Peyer's patch (tissue), 4 donors: ENCODE results near the gene GPC6. TPM values are rescaled to one million over a fixed set of nuclear protein-coding genes. Genes with fewer than 3 reads are reported as not detected.

ENCODE experiments used
- DNase-seq, 3 donors: peaks; one replicate each; pipeline ENCODE4 v3.0.0-alpha.2; 2017 to 2019
- H3K27ac ChIP-seq, 4 donors: fragments of 200-600 bp; sonication (generic); one replicate each; pipeline ENCODE4 v1.5.1; 2016 to 2019
- H3K27me3 ChIP-seq, 2 donors: fragments of 200-600 bp; sonication (generic); one replicate each; pipeline ENCODE4 v1.5.1; 2019
- H3K36me3 ChIP-seq, 3 donors: fragments of 200-600 bp; sonication (generic); one replicate each; pipeline ENCODE4 v1.5.1; 2016 to 2019
- H3K4me1 ChIP-seq, 4 donors: fragments of 200-600 bp; sonication (generic); one replicate each; pipeline ENCODE4 v1.5.1; 2016 to 2019
- H3K4me3 ChIP-seq, 4 donors: fragments of 200-600 bp; sonication (generic); 1 replicate in 3 of 4; 2 replicates in 1 of 4; pipeline ENCODE4 v1.5.1; 2016 to 2019; ENCODE audit warnings: mild to moderate bottlenecking in 1 of 4
- H3K9me3 ChIP-seq, 4 donors: fragments of 200-600 bp; sonication (generic); one replicate each; pipeline ENCODE4 v1.5.1; 2016 to 2019; ENCODE audit warnings: mild to moderate bottlenecking in 1 of 4
- CTCF ChIP-seq, 6 experiments: fragments of 450-650 bp in 4 of 6; fragments of 200-600 bp in 2 of 6; sonication (generic) in 1 of 6; IDR thresholded peaks; one replicate each; pipeline ENCODE4 v1.5.1; 2017 to 2019; ENCODE audit warnings: antibody characterized with exemption in 6 of 6, mild to moderate bottlenecking in 3 of 6, moderate library complexity in 1 of 6
- POLR2A ChIP-seq, 2 donors: fragments of 450-650 bp; IDR thresholded peaks; one replicate each; pipeline ENCODE4 v1.5.1; 2017; ENCODE audit warnings: antibody characterized with exemption in 2 of 2, mild to moderate bottlenecking in 2 of 2, moderate library complexity in 2 of 2
- total RNA-seq, 4 donors: library from RNA; depleted of rRNA; stranded (reverse); fragments of >200 nt; gene quantifications; one replicate each; pipeline ENCODE4 v1.1.0, GENCODE V29; 2016

The GPC6 gene
- total RNA-seq, 4 donors from 2014 or later, result 1.6 to 13.2 (median 2.6) TPM

DNA sequence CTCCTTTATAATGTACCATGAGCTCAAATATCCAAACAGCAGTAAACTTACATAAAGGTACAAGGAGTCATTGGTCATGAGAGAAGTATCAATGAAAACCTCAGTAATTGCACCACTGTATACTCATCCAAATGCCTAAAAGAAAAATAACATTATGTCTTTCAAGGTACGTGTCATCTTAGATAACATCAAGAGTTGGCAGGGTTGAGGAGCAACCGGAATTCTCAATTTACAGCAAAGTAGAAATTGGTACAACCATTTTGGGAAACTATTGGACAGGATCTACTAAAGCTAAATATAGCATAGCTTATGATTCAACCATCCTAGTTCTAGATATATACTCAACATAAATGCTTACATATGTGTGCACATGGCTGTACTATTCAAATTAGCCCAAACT lies 502.8 kb downstream of the GPC6 start:
- no peaks in the 10 kb centered on the region for H3K4me1 ChIP-seq
- H3K9me3 ChIP-seq, result no peaks in the 10 kb centered on the region
- no peak overlapping the region for H3K27ac ChIP-seq
- H3K4me3 ChIP-seq, result no peak overlapping the region
- no peaks in the 10 kb centered on the region for H3K27me3 ChIP-seq
- DNase-seq, result no peak
- H3K36me3 ChIP-seq, result no peaks in the 10 kb centered on the region
- TF ChIP-seq CTCF (IDR thresholded peaks at IDR 0.05) (no peak), POLR2A (IDR thresholded peaks at IDR 0.05) (no peak)

- Histone ChIP-seq H3K27ac (no peak overlapping the region), H3K27me3 (no peaks in the 10 kb centered on the region), H3K36me3 (no peaks in the 10 kb centered on the region), H3K9me3 (no peaks in the 10 kb centered on the region), H3K4me1 (no peaks in the 10 kb centered on the region), H3K4me3 (no peak overlapping the region)
- no peak for DNase-seq
- TF ChIP-seq POLR2A (IDR thresholded peaks at IDR 0.05), result no peak
- no peak for TF ChIP-seq CTCF (IDR thresholded peaks at IDR 0.05)
These were observed 504.2 kb downstream of the GPC6 start for GRCh38 chr13:93730780-93731179.

- DNase-seq, result no peak
- Histone ChIP-seq H3K9me3 (no peaks in the 10 kb centered on the region), H3K27me3 (no peaks in the 10 kb centered on the region), H3K4me1 (no peaks in the 10 kb centered on the region), H3K36me3 (no peaks in the 10 kb centered on the region), H3K27ac (no peak overlapping the region), H3K4me3 (no peak overlapping the region)
- TF ChIP-seq CTCF (IDR thresholded peaks at IDR 0.05) (no peak), POLR2A (IDR thresholded peaks at IDR 0.05) (no peak)
These were observed 505.6 kb downstream of the GPC6 start for GRCh38 chr13:93732186-93732585.

GRCh38 chr13:93736081-93736480 lies 509.5 kb downstream of the GPC6 start:
- no peak for TF ChIP-seq CTCF (IDR thresholded peaks at IDR 0.05)
- no peak for TF ChIP-seq POLR2A (IDR thresholded peaks at IDR 0.05)
- no peak for DNase-seq

DNA sequence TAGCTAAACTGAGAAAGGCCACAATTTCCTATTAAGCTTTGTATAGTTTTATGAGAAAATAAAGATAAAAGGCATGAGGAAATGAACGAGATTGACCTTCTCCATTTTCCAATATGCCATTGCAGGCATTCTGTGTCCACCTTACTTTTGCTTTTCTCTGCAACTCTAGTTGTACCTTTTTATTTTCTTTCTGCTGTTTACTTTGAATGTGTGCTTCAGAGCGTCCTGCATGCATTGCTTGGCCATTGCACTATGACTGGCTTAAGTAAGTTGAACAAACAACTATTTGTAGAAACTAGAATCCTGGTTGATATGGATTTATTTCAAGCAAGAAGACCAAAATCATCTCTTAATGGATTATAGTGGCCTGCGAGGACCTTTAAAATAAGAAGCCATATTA lies 510.3 kb downstream of the GPC6 start:
- Histone ChIP-seq H3K4me1 (no peaks in the 10 kb centered on the region), H3K4me3 (no peak overlapping the region), H3K27ac (no peak overlapping the region), H3K27me3 (no peaks in the 10 kb centered on the region), H3K9me3 (no peaks in the 10 kb centered on the region), H3K36me3 (no peaks in the 10 kb centered on the region)
- DNase-seq, result no peak
- TF ChIP-seq POLR2A (IDR thresholded peaks at IDR 0.05), result no peak

More at GRCh38 chr13:93736081-93736480, 509.5 kb downstream of the GPC6 start:
- no peaks in the 10 kb centered on the region for H3K4me1 ChIP-seq
- H3K9me3 ChIP-seq, result no peaks in the 10 kb centered on the region
- H3K27ac ChIP-seq, result no peak overlapping the region
- H3K4me3 ChIP-seq, result no peak overlapping the region
- no peaks in the 10 kb centered on the region for H3K27me3 ChIP-seq
- no peaks in the 10 kb centered on the region for H3K36me3 ChIP-seq

DNA sequence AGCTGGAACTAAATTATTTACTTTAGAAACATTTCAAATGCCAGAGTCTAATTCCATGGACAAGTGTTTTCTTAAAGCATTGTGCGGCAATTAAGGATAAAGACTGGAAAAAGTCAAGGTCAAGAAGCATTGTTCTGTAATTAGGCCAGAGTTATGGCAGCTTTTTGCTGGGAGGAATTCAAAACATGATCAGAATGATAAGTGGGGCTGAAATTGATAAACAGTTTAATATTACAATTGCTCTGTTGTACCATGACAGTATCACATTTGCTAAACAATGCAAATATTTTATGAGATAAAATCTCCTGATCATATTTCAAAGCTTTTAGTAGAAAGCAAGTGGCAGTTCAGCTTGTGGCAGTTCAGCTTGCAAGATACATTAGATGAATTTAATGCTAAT lies 513.7 kb downstream of the GPC6 start:
- no peak for DNase-seq
- no peaks in the 10 kb centered on the region for H3K27me3 ChIP-seq
- no peaks in the 10 kb centered on the region for H3K36me3 ChIP-seq
- TF ChIP-seq POLR2A (IDR thresholded peaks at IDR 0.05) (no peak), CTCF (IDR thresholded peaks at IDR 0.05) (no peak)
- H3K4me1 ChIP-seq, result no peaks in the 10 kb centered on the region
- no peak overlapping the region for H3K27ac ChIP-seq
- no peaks in the 10 kb centered on the region for H3K9me3 ChIP-seq
- H3K4me3 ChIP-seq, result no peak overlapping the region
